Peyer's patch (tissue), 4 donors: ENCODE data around the gene CSNK1G1.

Source experiments
- POLR2A ChIP-seq, 2 donors: fragments of 450-650 bp; IDR thresholded peaks; one replicate each; pipeline ENCODE4 v1.5.1; 2017; ENCODE audit warnings: antibody characterized with exemption in 2 of 2, mild to moderate bottlenecking in 2 of 2, moderate library complexity in 2 of 2
- TF ChIP-seq, protein P1 (sequence below), 6 experiments: fragments of 450-650 bp in 4 of 6; fragments of 200-600 bp in 2 of 6; sonication (generic) in 1 of 6; IDR thresholded peaks; one replicate each; pipeline ENCODE4 v1.5.1; 2017 to 2019; ENCODE audit warnings: antibody characterized with exemption in 6 of 6, mild to moderate bottlenecking in 3 of 6, moderate library complexity in 1 of 6

DNA sequence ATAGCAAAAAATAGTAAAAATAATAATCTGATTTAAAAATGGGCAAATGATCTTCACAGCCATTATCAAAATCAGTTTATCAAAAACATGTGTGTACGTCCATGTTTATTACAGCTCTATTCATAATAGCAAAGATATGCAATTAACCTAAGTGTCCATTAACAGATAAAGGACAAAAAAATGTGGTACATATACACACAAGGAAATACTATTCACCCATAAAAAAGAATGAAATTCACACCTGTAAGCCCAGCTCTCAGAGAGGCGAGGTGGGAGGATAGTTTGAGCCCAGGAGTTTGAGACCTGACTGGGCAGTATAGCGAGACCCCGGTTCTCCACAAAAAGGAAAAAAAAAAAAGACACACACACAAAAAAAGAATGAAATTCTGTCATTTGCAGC lies 110.6 kb downstream of the CSNK1G1 start:
- TF ChIP-seq, protein P1, sequence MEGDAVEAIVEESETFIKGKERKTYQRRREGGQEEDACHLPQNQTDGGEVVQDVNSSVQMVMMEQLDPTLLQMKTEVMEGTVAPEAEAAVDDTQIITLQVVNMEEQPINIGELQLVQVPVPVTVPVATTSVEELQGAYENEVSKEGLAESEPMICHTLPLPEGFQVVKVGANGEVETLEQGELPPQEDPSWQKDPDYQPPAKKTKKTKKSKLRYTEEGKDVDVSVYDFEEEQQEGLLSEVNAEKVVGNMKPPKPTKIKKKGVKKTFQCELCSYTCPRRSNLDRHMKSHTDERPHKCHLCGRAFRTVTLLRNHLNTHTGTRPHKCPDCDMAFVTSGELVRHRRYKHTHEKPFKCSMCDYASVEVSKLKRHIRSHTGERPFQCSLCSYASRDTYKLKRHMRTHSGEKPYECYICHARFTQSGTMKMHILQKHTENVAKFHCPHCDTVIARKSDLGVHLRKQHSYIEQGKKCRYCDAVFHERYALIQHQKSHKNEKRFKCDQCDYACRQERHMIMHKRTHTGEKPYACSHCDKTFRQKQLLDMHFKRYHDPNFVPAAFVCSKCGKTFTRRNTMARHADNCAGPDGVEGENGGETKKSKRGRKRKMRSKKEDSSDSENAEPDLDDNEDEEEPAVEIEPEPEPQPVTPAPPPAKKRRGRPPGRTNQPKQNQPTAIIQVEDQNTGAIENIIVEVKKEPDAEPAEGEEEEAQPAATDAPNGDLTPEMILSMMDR (IDR thresholded peaks at IDR 0.05), result no peak
- TF ChIP-seq POLR2A (IDR thresholded peaks at IDR 0.05), result no peak
